Activated naive CD8-positive, alpha-beta T cell treated with anti-CD3 and anti-CD28 coated beads, Interleukin-2, amount 10 ng/mL, durations not matched to agents 7 days and 5 days (primary cell): ENCODE results near the gene CDC42BPB. TPM values are rescaled to one million over a fixed set of nuclear protein-coding genes. Genes with fewer than 3 reads are reported as not detected.

Experiments used
- ATAC-seq: fragments of 150-1000 bp; cut with Tn5 transposase; one replicate; pipeline ENCODE4 v1.10.0; 2021; ENCODE audit warnings: low read depth, moderate library complexity
- POLR2A ChIA-PET: fragments of 350-600 bp; sonication (Branson Sonifier 250); formaldehyde crosslinking; loops from one replicate; lab custom pipeline; 2021; ENCODE audit warnings: antibody characterized with exemption; lab: Charles Lee
- DNase-seq: peaks from one replicate; pipeline ENCODE4 v3.0.0; 2021
- H3K27ac Mint-ChIP-seq: one replicate; pipeline ENCODE4 v1.8.0; 2022; ENCODE audit warnings: mild to moderate bottlenecking, mixed read lengths
- H3K27me3 Mint-ChIP-seq: one replicate; pipeline ENCODE4 v1.8.0; 2022; ENCODE audit warnings: mild to moderate bottlenecking, moderate library complexity, mixed read lengths
- H3K36me3 Mint-ChIP-seq: one replicate; pipeline ENCODE4 v1.8.0; 2021; ENCODE audit warnings: mild to moderate bottlenecking, mixed read lengths
- H3K4me1 Mint-ChIP-seq: one replicate; pipeline ENCODE4 v1.8.0; 2021; ENCODE audit warnings: mixed read lengths
- H3K4me3 Mint-ChIP-seq: one replicate; pipeline ENCODE4 v1.8.0; 2022; ENCODE audit warnings: mild to moderate bottlenecking, moderate library complexity, mixed read lengths
- H3K9me3 Mint-ChIP-seq: one replicate; pipeline ENCODE4 v1.8.0; 2021; ENCODE audit warnings: mixed read lengths
- total RNA-seq, 2 experiments: library from RNA; stranded (reverse); gene quantifications; one replicate each; pipeline ENCODE4 v1.2.3, GENCODE V29; 2021

Gene CDC42BPB
- total RNA-seq, 2 experiments from 2014 or later = 1.1 TPM

DNA sequence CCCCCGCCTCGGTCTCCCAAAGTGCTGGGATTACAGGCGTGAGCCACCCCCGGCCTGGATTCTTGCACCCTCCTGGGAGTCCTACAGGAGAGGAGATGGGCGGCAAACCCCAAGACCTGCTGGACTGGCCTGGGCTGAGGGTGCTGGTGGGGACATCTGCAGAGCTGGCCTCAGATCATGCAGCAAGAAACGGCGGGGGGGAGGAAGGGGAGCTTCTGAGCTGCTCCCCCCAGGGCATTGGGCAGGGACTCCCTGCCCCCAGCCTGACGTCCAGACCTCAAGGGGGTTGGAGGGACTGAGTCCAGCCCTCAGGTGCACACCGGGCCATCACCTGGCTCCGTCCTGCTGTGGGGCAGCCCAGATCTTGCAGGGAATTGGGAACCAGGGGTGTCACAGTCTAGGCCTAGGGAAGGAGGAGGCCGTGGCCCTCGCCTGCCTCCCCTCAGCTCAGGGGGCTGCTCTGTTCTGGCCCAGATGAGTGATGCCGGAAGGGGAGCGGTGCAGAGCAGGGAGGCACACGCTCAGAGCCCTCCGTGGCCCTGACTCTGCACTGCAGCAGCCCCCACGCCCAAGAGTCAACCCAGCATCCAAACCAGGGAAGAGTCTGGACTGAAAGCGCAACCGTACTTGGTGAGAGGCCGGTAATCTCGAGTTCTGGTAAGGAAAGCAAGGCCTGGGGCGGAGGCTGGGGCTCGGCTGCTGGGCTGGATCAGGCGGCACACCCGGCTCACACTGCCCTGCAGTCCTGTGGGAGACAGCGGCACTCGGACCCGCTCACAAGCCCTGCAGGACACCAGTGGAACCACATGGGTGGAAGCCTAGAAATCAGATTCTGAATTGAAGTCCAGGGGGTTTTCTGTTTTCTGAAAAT lies 143.8 kb downstream of the CDC42BPB start:
- H3K27ac Mint-ChIP-seq = no peak overlapping the region
- DNase-seq (no peak), ATAC-seq (no peak)
- H3K27me3 Mint-ChIP-seq = no peaks in the 10 kb centered on the region
- no peaks in the 10 kb centered on the region for H3K36me3 Mint-ChIP-seq
- H3K4me3 Mint-ChIP-seq = no peak overlapping the region
- no peaks in the 10 kb centered on the region for H3K9me3 Mint-ChIP-seq
- H3K4me1 Mint-ChIP-seq = peaks cover 2% of the 10 kb centered on the region
- POLR2A ChIA-PET = no interaction called here

DNA sequence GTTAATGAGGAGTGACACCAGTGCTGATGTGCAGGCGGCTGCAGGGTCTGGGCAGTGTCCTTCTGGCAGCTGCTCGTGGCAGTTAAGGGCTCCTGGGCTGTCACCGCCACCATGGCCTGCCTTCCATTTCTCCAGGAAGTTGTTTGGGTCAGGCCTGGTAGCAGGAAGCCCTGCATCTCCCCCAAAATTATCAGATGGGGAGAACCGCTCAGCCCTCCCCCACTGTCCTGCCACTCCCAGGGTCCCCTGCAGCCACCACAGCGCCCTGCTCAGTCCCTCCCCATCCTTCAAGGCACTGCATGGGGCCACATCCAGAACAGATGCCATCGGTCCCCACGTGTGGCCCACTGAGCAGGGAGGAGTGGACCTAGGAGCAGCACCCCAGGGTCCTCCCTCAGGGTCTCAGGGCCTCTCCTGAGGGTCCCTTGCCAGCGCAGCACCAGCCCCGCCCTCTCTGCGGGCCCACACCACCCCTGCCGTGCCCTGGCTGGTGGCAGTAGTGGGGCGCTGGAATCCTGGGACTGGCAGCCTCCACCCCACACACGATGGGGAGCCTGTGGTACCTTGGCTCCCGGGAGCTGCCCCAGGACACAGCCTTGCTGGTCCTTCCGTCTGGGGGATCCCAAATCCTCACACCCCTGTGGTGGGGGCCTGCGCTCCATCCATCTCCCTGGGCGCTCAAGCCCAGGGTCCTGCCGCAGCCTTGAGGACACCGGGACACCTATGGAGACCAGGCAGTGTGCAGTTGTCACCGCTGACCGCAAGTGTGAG lies 145.2 kb downstream of the CDC42BPB start:
- no peak overlapping the region for H3K4me3 Mint-ChIP-seq
- ATAC-seq = no peak
- H3K27me3 Mint-ChIP-seq = no peaks in the 10 kb centered on the region
- peaks cover under 1% of the 10 kb centered on the region for H3K4me1 Mint-ChIP-seq
- H3K27ac Mint-ChIP-seq = no peak overlapping the region
- POLR2A ChIA-PET = no interaction called here
- DNase-seq = no peak
- peaks cover 5% of the 10 kb centered on the region for H3K36me3 Mint-ChIP-seq
- H3K9me3 Mint-ChIP-seq = no peaks in the 10 kb centered on the region

DNA sequence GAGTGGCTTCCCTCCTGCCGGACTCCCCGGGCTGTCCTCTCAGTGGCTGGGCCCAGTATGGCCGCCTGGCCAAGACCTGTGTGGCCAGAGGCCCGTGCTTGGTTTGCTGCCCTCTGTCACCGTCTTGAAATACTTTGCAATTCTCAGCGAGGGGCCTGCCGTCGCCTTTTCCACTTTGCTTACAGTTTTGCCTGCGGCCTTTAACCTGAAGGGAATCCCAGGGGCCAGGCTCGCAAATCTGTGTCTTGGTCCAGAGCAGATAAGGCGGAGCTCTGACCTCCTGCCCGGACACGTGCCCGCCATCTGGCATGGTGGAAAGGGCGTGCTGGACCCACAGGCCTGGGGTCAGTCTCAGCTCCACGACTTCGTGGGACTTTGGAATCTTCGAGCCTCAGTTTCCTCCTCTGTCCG lies 145.8 kb downstream of the CDC42BPB start:
- Mint-ChIP-seq H3K4me1 (no peaks in the 10 kb centered on the region), H3K4me3 (no peak overlapping the region), H3K9me3 (no peaks in the 10 kb centered on the region), H3K27me3 (no peaks in the 10 kb centered on the region), H3K27ac (no peak overlapping the region), H3K36me3 (peaks cover 5% of the 10 kb centered on the region)
- no peak for ATAC-seq
- POLR2A ChIA-PET = no interaction called here
- no peak for DNase-seq

DNA sequence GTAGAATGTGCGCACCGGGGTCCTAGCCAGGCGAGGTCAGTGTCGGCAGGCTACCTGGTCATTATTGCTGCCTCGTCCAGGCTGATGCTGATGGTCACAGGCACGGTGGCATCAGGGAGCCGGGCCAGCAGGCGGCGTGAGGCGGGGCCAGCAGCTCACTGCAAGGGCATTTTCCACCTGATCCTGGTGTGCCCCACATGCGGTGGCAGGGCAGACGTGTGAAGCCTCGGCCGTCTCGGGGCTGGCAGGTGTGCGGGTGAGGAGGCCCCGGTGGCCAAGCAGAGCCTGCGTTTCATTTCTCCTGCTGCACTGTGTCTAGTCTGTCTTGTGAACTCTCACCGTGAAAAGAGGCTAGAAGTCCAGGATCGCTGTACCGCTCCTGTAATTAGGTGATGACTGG lies 146.9 kb downstream of the CDC42BPB start:
- POLR2A ChIA-PET = no interaction called here
- Mint-ChIP-seq H3K4me1 (no peaks in the 10 kb centered on the region), H3K27ac (no peak overlapping the region), H3K9me3 (no peaks in the 10 kb centered on the region), H3K27me3 (no peaks in the 10 kb centered on the region), H3K36me3 (peaks cover 5% of the 10 kb centered on the region), H3K4me3 (no peak overlapping the region)
- DNase-seq = no peak
- ATAC-seq = no peak

DNA sequence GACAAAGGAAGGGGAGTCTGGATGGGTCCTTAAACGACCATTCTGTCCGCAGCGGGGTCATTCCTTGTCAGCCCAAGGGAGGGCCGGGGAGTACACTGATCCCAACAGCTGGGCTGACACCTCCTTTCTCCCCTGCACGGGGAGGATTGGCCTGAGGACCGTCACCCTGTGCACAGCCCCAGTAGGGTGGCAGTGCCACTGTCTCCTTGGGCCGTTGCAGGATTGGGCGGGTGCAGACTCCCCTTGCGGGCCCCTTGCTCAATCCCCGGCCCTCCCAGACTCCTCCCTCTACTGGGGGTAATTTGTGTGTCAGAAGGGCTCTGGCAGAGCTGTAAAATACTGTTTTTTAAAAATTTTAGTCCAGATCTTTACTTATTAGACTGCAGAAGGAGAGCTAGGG lies 147.4 kb downstream of the CDC42BPB start:
- Mint-ChIP-seq H3K27me3 (no peaks in the 10 kb centered on the region), H3K9me3 (no peaks in the 10 kb centered on the region), H3K4me1 (no peaks in the 10 kb centered on the region), H3K4me3 (no peak overlapping the region), H3K27ac (no peak overlapping the region), H3K36me3 (peaks cover 6% of the 10 kb centered on the region)
- POLR2A ChIA-PET = no interaction called here
- ATAC-seq (no peak), DNase-seq (no peak)

DNA sequence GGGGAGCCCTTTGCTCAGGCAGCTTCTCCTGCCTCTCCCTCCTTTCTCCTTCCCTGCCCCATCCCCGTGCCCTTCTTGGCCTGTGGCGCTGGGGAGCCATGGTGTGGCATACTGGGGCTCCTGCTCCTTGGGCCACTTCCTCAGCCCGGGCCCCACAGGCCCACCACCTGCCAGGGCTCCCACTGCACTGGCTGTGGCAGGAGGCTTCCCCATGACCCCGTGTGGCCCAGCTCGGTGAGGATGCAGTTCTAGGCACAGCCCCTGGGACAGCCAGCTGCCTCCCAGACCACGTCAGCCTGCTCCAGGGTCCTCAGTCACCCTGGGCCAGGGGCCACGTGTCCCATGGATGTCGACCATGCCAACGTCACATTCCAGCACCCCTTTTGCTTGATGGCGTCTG lies 147.9 kb downstream of the CDC42BPB start:
- ATAC-seq (no peak), DNase-seq (no peak)
- Mint-ChIP-seq H3K27ac (no peak overlapping the region), H3K4me3 (no peak overlapping the region), H3K27me3 (no peaks in the 10 kb centered on the region), H3K36me3 (peaks cover 6% of the 10 kb centered on the region), H3K9me3 (no peaks in the 10 kb centered on the region), H3K4me1 (no peaks in the 10 kb centered on the region)
- POLR2A ChIA-PET = no interaction called here

DNA sequence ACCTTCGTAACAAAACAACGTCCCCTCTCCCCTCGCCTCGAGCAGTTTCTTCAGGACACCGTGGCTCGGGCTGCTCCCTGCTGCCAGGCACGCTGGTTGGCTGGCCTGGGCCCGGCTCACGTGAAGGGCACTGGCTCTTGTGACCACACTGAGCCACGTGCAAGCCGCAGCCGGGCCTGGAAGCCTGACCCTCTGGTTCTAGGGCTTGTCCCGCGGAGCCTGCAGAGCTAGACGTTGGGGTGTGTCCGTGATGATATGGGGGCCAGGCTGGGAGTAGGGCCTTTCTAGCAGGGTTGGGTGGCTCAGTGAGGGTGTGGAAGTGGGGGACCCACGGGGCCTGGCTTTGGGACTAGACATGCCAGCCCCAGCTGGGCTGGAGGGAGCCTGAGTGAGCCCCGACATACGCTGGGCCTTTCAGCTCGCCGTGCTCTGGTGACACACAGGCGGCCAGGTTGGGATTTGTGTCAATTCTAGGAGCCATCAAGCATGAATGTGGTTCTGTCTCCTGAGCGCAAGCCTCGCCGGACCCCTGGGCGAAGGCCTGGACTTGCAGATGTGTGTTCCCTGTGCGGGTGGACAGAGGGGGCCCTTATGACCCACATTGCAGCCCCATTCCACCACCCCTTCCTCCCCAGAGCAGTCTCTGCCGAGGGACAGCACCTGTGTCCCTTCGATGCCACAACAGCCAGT lies 148.4 kb downstream of the CDC42BPB start:
- POLR2A ChIA-PET = no interaction called here
- Mint-ChIP-seq H3K4me3 (no peak overlapping the region), H3K27me3 (no peaks in the 10 kb centered on the region), H3K9me3 (no peaks in the 10 kb centered on the region), H3K4me1 (no peaks in the 10 kb centered on the region), H3K27ac (no peak overlapping the region), H3K36me3 (peaks cover 6% of the 10 kb centered on the region)
- no peak for DNase-seq
- no peak for ATAC-seq

DNA sequence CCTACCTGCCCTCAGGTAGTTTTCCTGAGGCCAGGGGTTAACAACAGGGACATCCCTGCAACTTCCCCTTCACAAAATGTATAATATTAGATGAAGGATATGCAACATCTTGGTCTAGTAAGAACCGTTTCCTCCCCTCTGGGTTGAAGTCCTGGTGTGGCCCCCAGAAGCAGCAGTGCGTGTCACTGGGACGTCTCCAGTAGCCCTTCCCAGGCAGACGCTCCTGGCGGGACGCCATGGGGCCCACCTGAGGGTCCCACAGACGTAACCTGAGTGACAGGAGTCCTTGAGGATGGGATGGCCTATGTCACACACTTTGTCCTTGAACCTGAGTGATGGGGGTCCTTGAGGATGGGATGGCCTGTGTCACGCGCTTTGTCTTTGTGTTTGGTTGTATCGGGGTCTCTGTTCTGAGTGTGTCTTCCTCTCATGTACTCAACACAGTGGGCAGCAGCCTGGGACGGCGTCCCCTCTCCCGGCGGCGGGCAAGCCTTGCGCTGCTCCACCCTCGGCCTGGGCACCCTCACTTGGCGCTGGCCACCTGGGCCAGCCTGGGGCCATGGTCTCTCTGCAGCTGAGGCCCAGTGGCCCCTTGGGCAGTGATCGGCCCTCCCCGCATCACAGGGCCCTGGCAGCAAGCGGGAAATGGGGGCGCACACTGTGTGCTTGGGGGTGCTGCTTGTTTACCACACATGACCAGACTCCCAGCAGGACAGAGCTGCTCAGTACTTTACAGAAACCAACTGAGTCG lies 149.2 kb downstream of the CDC42BPB start:
- ATAC-seq (no peak), DNase-seq (no peak)
- no peaks in the 10 kb centered on the region for H3K9me3 Mint-ChIP-seq
- peaks cover 6% of the 10 kb centered on the region for H3K36me3 Mint-ChIP-seq
- H3K27ac Mint-ChIP-seq = no peak overlapping the region
- H3K4me3 Mint-ChIP-seq = no peak overlapping the region
- H3K27me3 Mint-ChIP-seq = no peaks in the 10 kb centered on the region
- H3K4me1 Mint-ChIP-seq = no peaks in the 10 kb centered on the region
- POLR2A ChIA-PET = no interaction called here

DNA sequence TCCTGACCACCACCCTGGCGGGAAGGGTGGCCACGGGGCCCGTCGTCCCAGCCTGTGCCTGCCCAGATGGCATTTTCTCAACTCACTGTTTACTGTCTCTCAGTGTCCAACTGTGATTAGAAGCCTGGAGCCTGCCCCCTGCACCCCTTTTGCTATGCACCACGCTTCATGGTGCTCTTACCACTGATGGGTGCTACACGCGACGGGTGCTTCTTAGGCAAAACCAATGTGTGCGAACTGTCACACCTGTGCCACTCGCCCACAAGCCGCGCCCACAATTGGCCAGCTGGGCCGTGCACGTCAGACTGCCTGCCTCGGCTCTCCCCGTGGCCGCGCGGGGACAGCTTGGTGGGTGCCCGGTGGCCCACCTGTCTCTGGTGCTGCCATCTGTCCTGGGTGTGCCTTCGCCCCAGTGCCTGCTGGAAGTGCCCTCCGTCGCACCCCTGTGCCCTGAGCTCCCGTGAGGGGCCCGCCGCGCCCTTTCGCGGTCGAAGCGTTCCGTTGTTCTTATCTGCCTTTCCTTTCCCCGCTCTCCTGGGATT lies 150.0 kb downstream of the CDC42BPB start:
- no peak overlapping the region for H3K4me3 Mint-ChIP-seq
- H3K9me3 Mint-ChIP-seq = no peaks in the 10 kb centered on the region
- POLR2A ChIA-PET = no interaction called here
- H3K27ac Mint-ChIP-seq = no peak overlapping the region
- no peaks in the 10 kb centered on the region for H3K4me1 Mint-ChIP-seq
- DNase-seq (no peak), ATAC-seq (no peak)
- peaks cover 8% of the 10 kb centered on the region for H3K36me3 Mint-ChIP-seq
- H3K27me3 Mint-ChIP-seq = no peaks in the 10 kb centered on the region

DNA sequence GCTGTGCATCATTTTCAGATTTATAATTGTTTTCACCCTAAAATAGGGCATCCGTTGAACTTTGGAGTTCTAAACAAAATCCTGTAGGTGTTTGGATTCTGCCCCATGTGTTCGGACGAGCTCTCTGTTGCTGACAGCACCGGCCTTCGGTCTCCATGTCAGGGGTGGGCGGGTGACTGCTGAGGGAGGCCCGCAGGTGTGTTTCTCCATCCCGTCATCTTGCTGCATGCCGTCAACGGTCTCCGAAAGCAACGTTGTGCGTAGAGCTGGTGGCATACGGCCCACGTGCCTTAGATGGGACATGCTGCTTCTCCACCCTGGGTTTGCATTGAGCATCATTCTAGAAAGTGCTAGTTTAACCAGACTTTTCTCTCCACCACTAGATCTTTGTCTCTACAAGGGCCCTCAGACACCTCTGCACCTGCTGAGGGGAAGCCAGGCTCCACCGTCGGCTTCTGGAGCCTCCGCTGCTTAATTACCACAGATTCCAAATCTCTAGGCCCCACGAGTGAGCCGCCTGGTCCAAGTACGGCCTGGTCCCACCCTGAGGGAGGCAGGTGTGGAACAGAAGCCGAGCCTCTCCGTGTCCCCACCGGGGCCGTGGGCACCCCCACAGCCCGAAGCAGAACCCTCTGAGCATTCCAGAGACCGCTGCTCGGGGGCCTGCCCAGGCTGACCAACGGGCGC lies 150.6 kb downstream of the CDC42BPB start:
- no peaks in the 10 kb centered on the region for H3K9me3 Mint-ChIP-seq
- POLR2A ChIA-PET = no interaction called here
- DNase-seq (no peak), ATAC-seq (no peak)
- no peak overlapping the region for H3K27ac Mint-ChIP-seq
- H3K27me3 Mint-ChIP-seq = no peaks in the 10 kb centered on the region
- peaks cover 8% of the 10 kb centered on the region for H3K36me3 Mint-ChIP-seq
- H3K4me3 Mint-ChIP-seq = no peak overlapping the region
- no peaks in the 10 kb centered on the region for H3K4me1 Mint-ChIP-seq

DNA sequence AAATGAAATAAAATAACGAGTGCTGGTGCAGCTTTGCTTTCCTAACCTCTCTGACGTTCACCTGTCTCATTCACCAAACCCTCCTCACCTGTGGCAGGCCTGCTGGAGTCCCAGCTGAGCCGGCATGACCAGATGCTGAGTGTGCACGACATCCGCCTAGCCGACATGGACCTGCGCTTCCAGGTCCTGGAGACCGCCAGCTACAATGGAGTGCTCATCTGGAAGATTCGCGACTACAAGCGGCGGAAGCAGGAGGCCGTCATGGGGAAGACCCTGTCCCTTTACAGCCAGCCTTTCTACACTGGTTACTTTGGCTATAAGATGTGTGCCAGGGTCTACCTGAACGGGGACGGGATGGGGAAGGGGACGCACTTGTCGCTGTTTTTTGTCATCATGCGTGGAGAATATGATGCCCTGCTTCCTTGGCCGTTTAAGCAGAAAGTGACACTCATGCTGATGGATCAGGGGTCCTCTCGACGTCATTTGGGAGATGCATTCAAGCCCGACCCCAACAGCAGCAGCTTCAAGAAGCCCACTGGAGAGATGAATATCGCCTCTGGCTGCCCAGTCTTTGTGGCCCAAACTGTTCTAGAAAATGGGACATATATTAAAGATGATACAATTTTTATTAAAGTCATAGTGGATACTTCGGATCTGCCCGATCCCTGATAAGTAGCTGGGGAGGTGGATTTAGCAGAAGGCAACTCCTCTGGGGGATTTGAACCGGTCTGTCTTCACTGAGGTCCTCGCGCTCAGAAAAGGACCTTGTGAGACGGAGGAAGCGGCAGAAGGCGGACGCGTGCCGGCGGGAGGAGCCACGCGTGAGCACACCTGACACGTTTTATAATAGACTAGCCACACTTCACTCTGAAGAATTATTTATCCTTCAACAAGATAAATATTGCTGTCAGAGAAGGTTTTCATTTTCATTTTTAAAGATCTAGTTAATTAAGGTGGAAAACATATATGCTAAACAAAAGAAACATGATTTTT lies 151.9 kb downstream of the CDC42BPB start:
- POLR2A ChIA-PET = no interaction called here
- no peak overlapping the region for H3K4me3 Mint-ChIP-seq
- H3K4me1 Mint-ChIP-seq = peaks cover 10% of the 10 kb centered on the region
- ATAC-seq = no peak
- no peak overlapping the region for H3K27ac Mint-ChIP-seq
- no peak for DNase-seq
- H3K9me3 Mint-ChIP-seq = no peaks in the 10 kb centered on the region
- H3K27me3 Mint-ChIP-seq = no peaks in the 10 kb centered on the region
- peaks cover 8% of the 10 kb centered on the region for H3K36me3 Mint-ChIP-seq
